GM13976 (cell line): ENCODE results near the gene PLEKHA7.

ENCODE experiments used
- DNase-seq: peaks from one replicate; pipeline ENCODE4 v3.0.0; 2012; ENCODE audit warnings: low spot score
- CTCF ChIP-seq: IDR thresholded peaks from 2 replicates; pipeline ENCODE4 v1.5.1; 2012; ENCODE audit warnings: borderline replicate concordance, mild to moderate bottlenecking; ENCODE audit not compliant: insufficient read depth; ENCODE audit errors: extremely low read depth, missing control alignments, control extremely low read depth
- in situ Hi-C: fragments of 300-500 bp; cut with MboI; formaldehyde crosslinking; loops from one replicate; pipeline ENCODE4 v1.12.0; 2022; ENCODE audit warnings: low sequenced_read_pairs, mixed read lengths, inconsistent platforms; ENCODE audit not compliant: unreplicated experiment

Gene PLEKHA7

GRCh38 chr11:17014833-17015626, 816 bp upstream of the PLEKHA7 start:
- in situ Hi-C loops, result no loop called here
- TF ChIP-seq CTCF, result peak; percentile 46
- DNase-seq, result peak; percentile 76

GRCh38 chr11:17013548-17014320, 480 bp downstream of the PLEKHA7 start:
- TF ChIP-seq CTCF, result no peak
- peak; percentile 53 for DNase-seq
- in situ Hi-C loops, result no loop called here

GRCh38 chr11:17012712-17013547, 1.3 kb downstream of the PLEKHA7 start:
- no peak for TF ChIP-seq CTCF
- DNase-seq, result no peak
- in situ Hi-C loops, result no loop called here

GRCh38 chr11:17012179-17012578, 2.0 kb downstream of the PLEKHA7 start:
- DNase-seq, result no peak
- in situ Hi-C loops, result no loop called here
- TF ChIP-seq CTCF, result no peak

GRCh38 chr11:17010851-17011420, 3.3 kb downstream of the PLEKHA7 start:
- DNase-seq, result no peak
- TF ChIP-seq CTCF, result no peak
- in situ Hi-C loops, result no loop called here

GRCh38 chr11:17008099-17008498, 6.1 kb downstream of the PLEKHA7 start:
- in situ Hi-C loops, result no loop called here
- DNase-seq, result no peak
- TF ChIP-seq CTCF, result no peak
